GM12878 (cell line): Measurements from ENCODE around the gene KCNC4. TPM values are rescaled to one million over a fixed set of nuclear protein-coding genes. Genes with fewer than 3 reads are reported as not detected.
A peak's percentile ranks its signal among the peaks of the same experiment; 100 is the strongest.

Source experiments
- ATAC-seq: fragments of 200-7000 bp; cut with Tn5 transposase; 3 replicates; pipeline ENCODE4 v1.9.1; 2020; ENCODE audit warnings: mild to moderate bottlenecking, moderate library complexity
- BruUV-seq: library from RNA; stranded (reverse); fragments of 400-500 nt; replicated peaks from 2 replicates; lab custom pipeline; 2021; lab: Mats Ljungman, UMichigan
- CTCF ChIA-PET: fragments of 300-600 bp; sonication (Branson Sonifier 250); formaldehyde crosslinking; extraction: SDS; loops from one replicate; lab custom pipeline; 2021; ENCODE audit warnings: inconsistent platforms; lab: Yijun Ruan, JAX
- POLR2A ChIA-PET: fragments of 350-600 bp; formaldehyde crosslinking; extraction: SDS; loops from one replicate; lab custom pipeline; 2021; ENCODE audit warnings: inconsistent platforms; lab: Charles Lee
- RAD21 ChIA-PET: fragments of 300-600 bp; sonication (Branson Sonifier 250); formaldehyde crosslinking; loops from one replicate; lab custom pipeline; 2023; ENCODE audit warnings: antibody characterized with exemption; ENCODE audit not compliant: unreplicated experiment; lab: Charles Lee
- SMC1A ChIA-PET: fragments of 300-600 bp; sonication (Branson Sonifier 250); formaldehyde crosslinking; loops from one replicate; lab custom pipeline; 2023; ENCODE audit not compliant: unreplicated experiment, uncharacterized antibody; lab: Charles Lee
- DNase-seq: peaks from one replicate; pipeline ENCODE4 v3.0.0-alpha.2; 2011; ENCODE audit warnings: low read depth, low spot score
- FAIRE-seq: peaks from 3 replicates; lab custom pipeline; 2011; peaks lifted over from hg19 to GRCh38; lab: Jason Lieb, UNC
- H2AFZ ChIP-seq: 2 replicates; pipeline ENCODE4 v1.6.0; 2011; ENCODE audit warnings: low read depth, low read length, control low read depth; ENCODE audit not compliant: control insufficient read depth
- H3K27ac ChIP-seq: 2 replicates; pipeline ENCODE4 v1.5.1; 2011; ENCODE audit warnings: control low read depth; ENCODE audit not compliant: control insufficient read depth, insufficient read depth
- H3K27me3 ChIP-seq, 2 experiments: replicated peaks in 1 of 2; 2 replicates each; pipeline versions ENCODE4 v1.6.0 to v1.6.1; 2011; ENCODE audit warnings: low read length in 1 of 2; ENCODE audit not compliant: control insufficient read depth in 2 of 2, insufficient read depth in 2 of 2
- H3K36me3 ChIP-seq, 2 experiments: 2 replicates each; pipeline ENCODE4 v1.5.1; 2011; ENCODE audit warnings: low read length in 1 of 2; ENCODE audit not compliant: control insufficient read depth in 2 of 2, insufficient read depth in 2 of 2
- H3K4me1 ChIP-seq: 2 replicates; pipeline ENCODE4 v1.6.1; 2011; ENCODE audit warnings: mild to moderate bottlenecking, low read length, moderate library complexity, mixed read lengths; ENCODE audit not compliant: control insufficient read depth, insufficient read depth
- H3K4me2 ChIP-seq: 2 replicates; pipeline ENCODE4 v1.6.0; 2011; ENCODE audit warnings: control low read depth; ENCODE audit not compliant: control insufficient read depth, insufficient read depth
- H3K4me3 ChIP-seq: fragments of 200-600 bp; sonication (generic); 2 replicates; pipeline ENCODE4 v1.5.1; 2016
- H3K79me2 ChIP-seq: 2 replicates; pipeline ENCODE4 v1.6.0; 2011; ENCODE audit warnings: low read length; ENCODE audit not compliant: control insufficient read depth, insufficient read depth
- H3K9ac ChIP-seq: 2 replicates; pipeline ENCODE4 v1.8.0; 2011; ENCODE audit warnings: low read length, control low read depth, mixed read lengths; ENCODE audit not compliant: control insufficient read depth, insufficient read depth
- H3K9me3 ChIP-seq: replicated peaks from 3 replicates; pipeline ENCODE4 v1.5.1; 2011; ENCODE audit warnings: mild to moderate bottlenecking, low read length; ENCODE audit not compliant: control insufficient read depth, insufficient read depth
- H4K20me1 ChIP-seq: 2 replicates; pipeline ENCODE4 v1.6.0; 2011; ENCODE audit not compliant: control insufficient read depth, insufficient read depth
- ATF7 ChIP-seq: fragments of 450-650 bp; IDR thresholded peaks from 2 replicates; pipeline ENCODE4 v1.6.1; 2016; ENCODE audit warnings: low read depth, mild to moderate bottlenecking
- BMI1 ChIP-seq: fragments of 450-650 bp; IDR thresholded peaks from 2 replicates; pipeline ENCODE4 v1.6.1; 2016; ENCODE audit warnings: mild to moderate bottlenecking, moderate library complexity, borderline replicate concordance
- EP300 ChIP-seq, 2 experiments: fragments of 150-350 bp in 1 of 2; IDR thresholded peaks; 2 replicates each; pipeline ENCODE4 v1.6.1; 2011 to 2012; ENCODE audit warnings: low read depth in 2 of 2, low read length in 2 of 2, borderline replicate concordance in 1 of 2, improper control_type of control experiment in 1 of 2, inconsistent platforms in 1 of 2; ENCODE audit not compliant: control insufficient read depth in 1 of 2
- NFYB ChIP-seq: IDR thresholded peaks from 2 replicates; pipeline ENCODE4 v1.6.1; 2011; ENCODE audit warnings: low read depth, mild to moderate bottlenecking, low read length, improper control_type of control experiment, moderate library complexity; ENCODE audit not compliant: insufficient read depth
- WGBS: methylation state at CpG from one replicate; pipeline ENCODE4 v1.1.6; 2016; ENCODE audit warnings: low lambda C conversion rate; ENCODE audit not compliant: insufficient replicate concordance, insufficient coverage; ENCODE audit errors: missing lambda C conversion rate; 5-methylcytosine and 5-hydroxymethylcytosine counted together
- in situ Hi-C: fragments of 300-500 bp; cut with MboI; formaldehyde crosslinking; loops from 9 replicates; pipeline ENCODE4 v1.14.3; 2018; ENCODE audit warnings: mixed read lengths
- intact Hi-C: fragments of 100-400 bp; cut with micrococcal nuclease; formaldehyde crosslinking; loops from one replicate; pipeline ENCODE4 v1.14.2; 2022; ENCODE audit not compliant: unreplicated experiment
- polyA plus RNA-seq, 11 experiments: library from polyadenylated mRNA; depleted of rRNA in 4 of 11; unstranded in 6 of 11; stranded (reverse) in 5 of 11; fragments of >200 nt; fragmentation: Nextera tagmentation in 4 of 11; fragmentation: Illumina TruSeq in 1 of 11; extraction: Ambion mirVana in 4 of 11; extraction: Trizol in 1 of 11; gene quantifications; 1 replicate in 1 of 11; 2 replicates in 10 of 11; pipeline versions ENCODE4 v1.2.1 to v1.2.3, GENCODE V29; 2011 to 2016; ENCODE audit warnings: inconsistent platforms in 2 of 11, missing spikeins in 2 of 11, low read depth in 1 of 11
- total RNA-seq, 4 experiments: library from RNA; depleted of rRNA in 3 of 4; stranded (reverse); fragments of >200 nt in 3 of 4; fragmentation: Illumina TruSeq in 1 of 4; extraction: Trizol in 1 of 4; gene quantifications; 2 replicates each; pipeline versions ENCODE4 v1.2.1 to v1.2.3, GENCODE V29; 2013 to 2021
- TF ChIP-seq, protein P1 (sequence below): fragments of 450-650 bp; IDR thresholded peaks from 2 replicates; pipeline ENCODE4 v1.6.1; 2016; ENCODE audit warnings: mild to moderate bottlenecking
- TF ChIP-seq, protein P2 (sequence below): fragments of 450-650 bp; formaldehyde crosslinking; IDR thresholded peaks from 2 replicates; pipeline ENCODE4 v1.5.0; 2022; ENCODE audit warnings: mild to moderate bottlenecking, missing genetic modification characterization

The KCNC4 gene
- total and polyA plus RNA-seq, 10 of the 15 experiments (the other 5 are each of a cell fraction or from before 2014, with no cell fraction given), result 0.06 to 1.7 (median 0.36) TPM

DNA sequence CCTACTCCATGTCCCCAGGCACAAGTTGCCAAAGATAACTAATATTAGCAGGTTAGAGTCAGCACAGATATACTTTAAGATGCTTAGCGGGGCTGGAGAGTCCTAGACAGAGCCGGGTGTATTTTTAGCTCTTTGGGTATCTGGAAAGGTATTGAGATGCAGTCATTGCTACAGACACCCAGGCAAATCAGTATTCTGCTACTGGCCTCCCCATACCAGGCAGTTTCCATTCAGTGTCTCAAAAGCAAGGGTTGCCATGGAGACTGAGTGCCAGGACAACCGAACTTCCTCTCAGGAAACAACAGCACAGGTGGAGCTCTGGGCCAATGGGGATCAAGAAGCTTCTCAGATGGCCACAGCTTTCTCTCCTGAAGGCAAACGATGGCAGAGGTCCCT lies 45.3 kb downstream of the KCNC4 start:
- no peaks in the 10 kb centered on the region for H3K27me3 ChIP-seq
- H2AFZ ChIP-seq, result no peak overlapping the region
- peak; percentile 73 for ATAC-seq
- 9% methylated on average over 4 of the region's 4 CpGs for WGBS
- no peaks in the 10 kb centered on the region for H4K20me1 ChIP-seq
- no peaks in the 10 kb centered on the region for H3K9me3 ChIP-seq
- no TSS peak for BruUV-seq
- TF ChIP-seq EP300 (IDR thresholded peaks at IDR 0.05; ENCODE audit: borderline replicate concordance in 1 of 2, control insufficient read depth in 1 of 2, low read depth in 2 of 2, low read length in 2 of 2) (no peak), NFYB (0 out of 2 replicates have a peak, but pooled peaks have one; percentile 11), BMI1 (peak; percentile 75), ATF7 (no peak)
- TF ChIP-seq, protein P1, sequence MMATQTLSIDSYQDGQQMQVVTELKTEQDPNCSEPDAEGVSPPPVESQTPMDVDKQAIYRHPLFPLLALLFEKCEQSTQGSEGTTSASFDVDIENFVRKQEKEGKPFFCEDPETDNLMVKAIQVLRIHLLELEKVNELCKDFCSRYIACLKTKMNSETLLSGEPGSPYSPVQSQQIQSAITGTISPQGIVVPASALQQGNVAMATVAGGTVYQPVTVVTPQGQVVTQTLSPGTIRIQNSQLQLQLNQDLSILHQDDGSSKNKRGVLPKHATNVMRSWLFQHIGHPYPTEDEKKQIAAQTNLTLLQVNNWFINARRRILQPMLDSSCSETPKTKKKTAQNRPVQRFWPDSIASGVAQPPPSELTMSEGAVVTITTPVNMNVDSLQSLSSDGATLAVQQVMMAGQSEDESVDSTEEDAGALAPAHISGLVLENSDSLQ, result no peak
- TF ChIP-seq, protein P2, sequence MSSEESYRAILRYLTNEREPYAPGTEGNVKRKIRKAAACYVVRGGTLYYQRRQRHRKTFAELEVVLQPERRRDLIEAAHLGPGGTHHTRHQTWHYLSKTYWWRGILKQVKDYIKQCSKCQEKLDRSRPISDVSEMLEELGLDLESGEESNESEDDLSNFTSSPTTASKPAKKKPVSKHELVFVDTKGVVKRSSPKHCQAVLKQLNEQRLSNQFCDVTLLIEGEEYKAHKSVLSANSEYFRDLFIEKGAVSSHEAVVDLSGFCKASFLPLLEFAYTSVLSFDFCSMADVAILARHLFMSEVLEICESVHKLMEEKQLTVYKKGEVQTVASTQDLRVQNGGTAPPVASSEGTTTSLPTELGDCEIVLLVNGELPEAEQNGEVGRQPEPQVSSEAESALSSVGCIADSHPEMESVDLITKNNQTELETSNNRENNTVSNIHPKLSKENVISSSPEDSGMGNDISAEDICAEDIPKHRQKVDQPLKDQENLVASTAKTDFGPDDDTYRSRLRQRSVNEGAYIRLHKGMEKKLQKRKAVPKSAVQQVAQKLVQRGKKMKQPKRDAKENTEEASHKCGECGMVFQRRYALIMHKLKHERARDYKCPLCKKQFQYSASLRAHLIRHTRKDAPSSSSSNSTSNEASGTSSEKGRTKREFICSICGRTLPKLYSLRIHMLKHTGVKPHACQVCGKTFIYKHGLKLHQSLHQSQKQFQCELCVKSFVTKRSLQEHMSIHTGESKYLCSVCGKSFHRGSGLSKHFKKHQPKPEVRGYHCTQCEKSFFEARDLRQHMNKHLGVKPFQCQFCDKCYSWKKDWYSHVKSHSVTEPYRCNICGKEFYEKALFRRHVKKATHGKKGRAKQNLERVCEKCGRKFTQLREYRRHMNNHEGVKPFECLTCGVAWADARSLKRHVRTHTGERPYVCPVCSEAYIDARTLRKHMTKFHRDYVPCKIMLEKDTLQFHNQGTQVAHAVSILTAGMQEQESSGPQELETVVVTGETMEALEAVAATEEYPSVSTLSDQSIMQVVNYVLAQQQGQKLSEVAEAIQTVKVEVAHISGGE, result no peak
- CTCF ChIA-PET, result interaction anchor here (0.6 to 3.8 kb wide), 5 partner anchors 14 to 156 kb away, joined by 3 to 12 read pairs (median 3); no protein-coding TSS in a partner anchor
- H3K4me1 ChIP-seq, result peaks cover 6% of the 10 kb centered on the region
- POLR2A ChIA-PET, result interaction anchor here (0.6 kb wide), 1 partner anchor 155 kb away, joined by 6 read pairs; no protein-coding TSS in a partner anchor
- SMC1A ChIA-PET, result interaction anchor here (0.5 to 3.1 kb wide), 5 partner anchors 10 to 147 kb away, joined by 3 to 14 read pairs (median 4); no protein-coding TSS in a partner anchor
- no peaks in the 10 kb centered on the region for H3K79me2 ChIP-seq
- no peak overlapping the region for H3K9ac ChIP-seq
- no peaks in the 10 kb centered on the region for H3K36me3 ChIP-seq
- H3K27ac ChIP-seq, result no peak overlapping the region
- in situ Hi-C loops, result no loop called here
- RAD21 ChIA-PET, result interaction anchor here (0.8 to 1.5 kb wide), 7 partner anchors 11 to 48 kb away, joined by 3 to 5 read pairs (median 3); no protein-coding TSS in a partner anchor
- H3K4me3 ChIP-seq, result no peak overlapping the region
- intact Hi-C loops, result no loop called here
- no peak for FAIRE-seq
- H3K4me2 ChIP-seq, result no peak overlapping the region
- no peak for DNase-seq
